ENCODE measurements around the gene HAAO. TPM values are rescaled to one million over a fixed set of nuclear protein-coding genes. Genes with fewer than 3 reads are reported as not detected.
A peak's percentile ranks its signal among the peaks of the same experiment; 100 is the strongest.

HAAO gene
- total and polyA plus RNA-seq, 2 of the 8 experiments (the other 6 are each of a cell fraction or from before 2014, with no cell fraction given), result 2.5 to 7.0 TPM

GRCh38 chr2:42828487-42829425, 36.4 kb upstream of the HAAO start:
- Histone ChIP-seq H2AFZ (ENCODE audit: low read length) (no peak overlapping the region), H3K9ac (replicated peaks in 1 of 4; ENCODE audit: extremely low read depth in 1 of 4, low read depth in 3 of 4, low read length in 3 of 4) (no peak overlapping the region), H3K4me2 (ENCODE audit: insufficient read depth in 1 of 2, low read depth in 2 of 2, low read length in 2 of 2) (no peak overlapping the region)

More at GRCh38 chr2:42828487-42829425, 36.4 kb upstream of the HAAO start:
- H3K27me3 ChIP-seq (replicated peaks in 1 of 4; ENCODE audit: control insufficient read depth in 3 of 4, extremely low read depth in 1 of 4, insufficient read depth in 3 of 4, low read length in 3 of 4), result peaks cover 0 to 9% (median 5%) of the 10 kb centered on the region in 4 experiments; a peak in 5 of 7 replicates
- no peak overlapping the region for H4K8ac ChIP-seq (ENCODE audit: extremely low read depth, insufficient read depth, low read length)
- H4K20me1 ChIP-seq (replicated peaks in 1 of 2; ENCODE audit: control insufficient read depth in 1 of 2, insufficient read depth in 2 of 2, low read length in 2 of 2), result no peaks in the 10 kb centered on the region
- 0 out of 2 replicates have a peak, but pooled peaks have one; percentile 12 for TF ChIP-seq YY1 (IDR thresholded peaks at IDR 0.05; ENCODE audit: low read depth, low read length)
- TF ChIP-seq RAD21 (IDR thresholded peaks at IDR 0.05 in 1 of 2, conservative IDR thresholded peaks at IDR 0.05 in 1 of 2; ENCODE audit: low read depth in 2 of 2, low read length in 2 of 2), result peak; percentile 94 to 96
- peak; percentile 97 to 99 (median 98) for TF ChIP-seq CTCF (IDR thresholded peaks at IDR 0.05; ENCODE audit: control extremely low read depth in 1 of 3, insufficient read depth in 1 of 3, low read depth in 1 of 3, low read length in 3 of 3)
- TF ChIP-seq JUN (IDR thresholded peaks at IDR 0.05; ENCODE audit: low read depth, low read length), result no peak
- TF ChIP-seq TEAD4 (IDR thresholded peaks at IDR 0.05; ENCODE audit: low read depth, low read length), result 0 out of 2 replicates have a peak, but pooled peaks have one; percentile 5
- peak; percentile 64; the same call in 1 of the 2 replicates for TF ChIP-seq MAX (IDR thresholded peaks at IDR 0.05)
- no peak overlapping the region for H2BK5ac ChIP-seq (ENCODE audit: low read depth, low read length)
- H3K23ac ChIP-seq (ENCODE audit: insufficient read length), result no peak overlapping the region
- H3K27ac ChIP-seq (ENCODE audit: low read depth, low read length), result no peak overlapping the region
- H2BK120ac ChIP-seq (replicated peaks; ENCODE audit: low read depth, low read length), result no peak overlapping the region
- no peak overlapping the region for H4K5ac ChIP-seq (ENCODE audit: insufficient read length, low read depth, low read length)
- ChIA-PET CTCF (ENCODE audit: partially characterized antibody) (interaction anchor here (0.6 to 12.3 kb wide), 49 partner anchors 8 to 741 kb away, joined by 3 to 137 read pairs (median 4); no protein-coding TSS in a partner anchor), POLR2A (ENCODE audit: partially characterized antibody) (interaction anchor here (0.6 to 2.2 kb wide), 3 partner anchors 19 to 117 kb away, joined by 3 to 8 read pairs (median 3); no protein-coding TSS in a partner anchor)
- H2AK5ac ChIP-seq (ENCODE audit: low read depth, low read length), result no peak overlapping the region
- no peaks in the 10 kb centered on the region for H3K9me3 ChIP-seq (ENCODE audit: insufficient read depth in 2 of 2, low read depth in 1 of 2, low read length in 1 of 2)
- H3K18ac ChIP-seq (ENCODE audit: extremely low read depth, low read length), result no peak overlapping the region; the same call in 1 of the 2 replicates
- H3K14ac ChIP-seq (ENCODE audit: insufficient read length), result no peak overlapping the region
- H4K91ac ChIP-seq (replicated peaks; ENCODE audit: insufficient read length, low read length), result no peak overlapping the region
- no peak overlapping the region for H3K4me3 ChIP-seq (ENCODE audit: extremely low read depth in 1 of 4, insufficient read depth in 2 of 4, low read depth in 3 of 4, low read length in 4 of 4)
- H3K79me2 ChIP-seq (ENCODE audit: control insufficient read depth in 1 of 2, insufficient read depth in 2 of 2, low read length in 2 of 2), result no peaks in the 10 kb centered on the region
- no peaks in the 10 kb centered on the region for H3K36me3 ChIP-seq (ENCODE audit: control insufficient read depth in 2 of 4, insufficient read depth in 4 of 4, low read length in 3 of 4)
- H2BK12ac ChIP-seq (ENCODE audit: low read depth, low read length), result no peak overlapping the region
- no peak overlapping the region for H3K4ac ChIP-seq (replicated peaks; ENCODE audit: insufficient read length, low read depth, low read length)
- H3K79me1 ChIP-seq (ENCODE audit: low read depth, low read length), result no peaks in the 10 kb centered on the region
- peak; percentile 49 to 88 for DNase-seq (ENCODE audit: low read depth in 1 of 2, low spot score in 2 of 2)
- no peak for FAIRE-seq
- H3K23me2 ChIP-seq (ENCODE audit: low read depth, low read length), result no peaks in the 10 kb centered on the region
- no peaks in the 10 kb centered on the region; a peak in 2 of 7 replicates for H3K4me1 ChIP-seq (replicated peaks in 1 of 4; ENCODE audit: control insufficient read depth in 3 of 4, insufficient read depth in 4 of 4, low read length in 3 of 4)
- WGBS, 2 experiments (ENCODE audit: extremely low coverage in 1 of 2, insufficient coverage in 1 of 2, insufficient read length in 1 of 2, insufficient replicate concordance in 2 of 2, low coverage in 1 of 2, low lambda C conversion rate in 2 of 2, missing lambda C conversion rate in 1 of 2), result 39% methylated on average over 12 of the region's 12 CpGs; no CpG with 5 or more reads in 1 of the 2 experiments
- H2BK20ac ChIP-seq (ENCODE audit: low read length), result no peak overlapping the region
- no peak overlapping the region for H2BK15ac ChIP-seq (ENCODE audit: low read length)
- H3K56ac ChIP-seq (replicated peaks; ENCODE audit: insufficient read length, low read depth, low read length), result no peak overlapping the region

Data from H1 (cell line).